ENCODE data around the gene MPHOSPH6.
"Not testable (repeated sequence)": the region's sequence is repeated elsewhere in the genome, so short reads cannot be mapped to it uniquely, and the experiment has no call there.

Gene MPHOSPH6

GRCh38 chr16:82169861-82170845, at the start of gene MPHOSPH6:
TSS of gene MPHOSPH6 (minus strand) at chr16:82170224. CDS start at chr16:82170175, 49 bp downstream.
- peak; percentile 67 for DNase-seq (ENCODE audit: low read depth)

- DNase-seq (ENCODE audit: low read depth): no peak
Measured at GRCh38 chr16:82219298-82219697, 49.3 kb upstream of the MPHOSPH6 start.

GRCh38 chr16:82209314-82209713, 39.3 kb upstream of the MPHOSPH6 start:
- DNase-seq (ENCODE audit: low read depth): not testable (repeated sequence)

GRCh38 chr16:82203198-82203597, 33.2 kb upstream of the MPHOSPH6 start:
- DNase-seq (ENCODE audit: low read depth): no peak

GRCh38 chr16:82201926-82202325, 31.9 kb upstream of the MPHOSPH6 start:
- no peak for DNase-seq (ENCODE audit: low read depth)

- DNase-seq (ENCODE audit: low read depth): no peak
Measured at GRCh38 chr16:82201351-82201750, 31.3 kb upstream of the MPHOSPH6 start.

- no peak for DNase-seq (ENCODE audit: low read depth)
Measured at GRCh38 chr16:82199209-82199608, 29.2 kb upstream of the MPHOSPH6 start.

GRCh38 chr16:82197540-82198240, 27.7 kb upstream of the MPHOSPH6 start:
- no peak for DNase-seq (ENCODE audit: low read depth)

GRCh38 chr16:82195917-82196494, 26.0 kb upstream of the MPHOSPH6 start:
- DNase-seq (ENCODE audit: low read depth): no peak

GRCh38 chr16:82194086-82194485, 24.1 kb upstream of the MPHOSPH6 start:
- no peak for DNase-seq (ENCODE audit: low read depth)

GRCh38 chr16:82192665-82193064, 22.6 kb upstream of the MPHOSPH6 start:
- DNase-seq (ENCODE audit: low read depth): no peak

- DNase-seq (ENCODE audit: low read depth): no peak
Measured at GRCh38 chr16:82190386-82190785, 20.4 kb upstream of the MPHOSPH6 start.

GRCh38 chr16:82187829-82188228, 17.8 kb upstream of the MPHOSPH6 start:
- DNase-seq (ENCODE audit: low read depth): no peak

GRCh38 chr16:82185012-82185411, 15.0 kb upstream of the MPHOSPH6 start:
- DNase-seq (ENCODE audit: low read depth): no peak

- DNase-seq (ENCODE audit: low read depth): no peak
Measured at GRCh38 chr16:82184213-82184612, 14.2 kb upstream of the MPHOSPH6 start.

- no peak for DNase-seq (ENCODE audit: low read depth)
Measured at GRCh38 chr16:82183004-82183397, 13.0 kb upstream of the MPHOSPH6 start.

- DNase-seq (ENCODE audit: low read depth): no peak
Measured at GRCh38 chr16:82182266-82183003, 12.4 kb upstream of the MPHOSPH6 start.

- DNase-seq (ENCODE audit: low read depth): no peak
Measured at GRCh38 chr16:82181461-82182185, 11.6 kb upstream of the MPHOSPH6 start.

GRCh38 chr16:82178352-82178751, 8.3 kb upstream of the MPHOSPH6 start:
- DNase-seq (ENCODE audit: low read depth): no peak

GRCh38 chr16:82177555-82177954, 7.5 kb upstream of the MPHOSPH6 start:
- DNase-seq (ENCODE audit: low read depth): no peak

- no peak for DNase-seq (ENCODE audit: low read depth)
Measured at GRCh38 chr16:82176204-82176603, 6.2 kb upstream of the MPHOSPH6 start.
